ENCODE results near the gene UCN3. TPM values are rescaled to one million over a fixed set of nuclear protein-coding genes. Genes with fewer than 3 reads are reported as not detected.

The UCN3 gene
- total RNA-seq, result not detected in 2 replicates

DNA sequence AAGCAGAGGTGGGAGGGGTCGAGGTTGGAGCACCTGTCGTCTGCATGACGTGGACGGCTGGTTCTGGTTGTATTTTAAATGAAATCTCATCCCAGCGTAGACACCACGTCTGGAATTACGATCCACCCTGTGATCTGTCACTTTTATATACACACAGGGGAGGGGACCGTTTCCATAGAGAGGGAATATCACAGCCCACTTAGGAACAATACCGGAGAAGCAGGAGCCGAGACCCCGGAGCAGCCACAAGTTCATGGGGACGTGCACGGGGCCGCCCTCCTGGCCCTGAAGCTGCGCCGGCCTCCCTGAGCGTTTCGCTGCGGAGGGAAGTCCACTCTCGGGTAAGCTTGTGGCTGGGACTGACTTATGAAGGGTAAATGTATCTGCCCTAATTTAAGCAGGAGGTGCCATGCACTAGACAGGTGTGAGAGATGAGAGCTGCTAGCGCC lies at the start of gene UCN3:
Gene UCN3 (plus strand): TSS at position 77 of the 449 bp plus-strand sequence. CDS start 8,755 bp downstream, outside the sequence.
- Mint-ChIP-seq H3K4me3 (no peak within 1 kb of the TSS), H3K27ac (no peak within 1 kb of the TSS), H3K4me1 (no peaks in the 10 kb centered on the region), H3K36me3 (ENCODE audit: low read depth) (no peaks in the 10 kb centered on the region), H3K27me3 (peaks cover 22% of the 10 kb centered on the region), H3K9me3 (peaks cover 4% of the 10 kb centered on the region)
- intact Hi-C loops (cut with micrococcal nuclease), result no loop called here
- no peak for DNase-seq

DNA sequence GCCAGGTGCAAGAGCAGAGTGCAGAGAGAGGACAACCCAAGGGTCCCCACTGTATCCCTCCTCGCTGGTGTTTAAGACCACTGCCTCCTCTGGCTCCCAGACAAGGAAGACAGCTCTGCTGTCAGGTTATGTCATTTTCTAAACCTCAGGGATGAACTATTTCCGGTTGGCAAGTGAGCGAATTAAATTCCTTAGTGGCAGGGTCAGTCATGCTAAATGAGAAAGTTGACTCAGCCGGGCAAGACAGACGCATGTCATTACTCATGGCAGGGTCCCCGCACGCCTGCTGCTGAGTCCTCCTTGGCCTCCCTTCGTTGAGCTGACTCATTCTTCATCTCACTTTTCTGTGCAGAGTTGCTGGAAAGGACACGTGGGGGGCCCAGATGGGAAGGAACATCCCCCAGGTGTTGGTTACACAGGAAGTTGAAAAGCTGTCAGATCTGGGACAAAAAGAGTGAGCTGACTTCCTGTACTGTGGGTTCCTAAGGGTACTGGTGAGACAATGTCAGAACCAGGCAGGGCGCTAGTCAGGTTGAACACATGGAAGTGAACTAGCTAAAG lies 47.1 kb upstream of the UCN3 start:
- intact Hi-C loops (cut with micrococcal nuclease), result loop anchor here (1.0 kb wide), 2 partner anchors 20 to 26 kb away; no protein-coding TSS in a partner anchor
- Mint-ChIP-seq H3K36me3 (ENCODE audit: low read depth) (peaks cover 7% of the 10 kb centered on the region), H3K9me3 (peaks cover 11% of the 10 kb centered on the region), H3K4me1 (peaks cover 43% of the 10 kb centered on the region), H3K4me3 (peak overlapping the region; percentile 68), H3K27ac (peak overlapping the region; percentile 73), H3K27me3 (no peaks in the 10 kb centered on the region)
- peak; percentile 85 for DNase-seq

- peaks cover 43% of the 10 kb centered on the region for H3K4me1 Mint-ChIP-seq
- H3K27ac Mint-ChIP-seq, result peak overlapping the region; percentile 73
- intact Hi-C loops (cut with micrococcal nuclease), result no loop called here
- peaks cover 5% of the 10 kb centered on the region for H3K36me3 Mint-ChIP-seq (ENCODE audit: low read depth)
- no peak overlapping the region for H3K4me3 Mint-ChIP-seq
- H3K27me3 Mint-ChIP-seq, result no peaks in the 10 kb centered on the region
- peaks cover 11% of the 10 kb centered on the region for H3K9me3 Mint-ChIP-seq
- no peak for DNase-seq
Observed at GRCh38 chr10:5318148-5318547, 46.6 kb upstream of the UCN3 start.

- H3K27ac Mint-ChIP-seq, result no peak overlapping the region
- peaks cover 11% of the 10 kb centered on the region for H3K9me3 Mint-ChIP-seq
- peaks cover 3% of the 10 kb centered on the region for H3K27me3 Mint-ChIP-seq
- peaks cover 4% of the 10 kb centered on the region for H3K36me3 Mint-ChIP-seq (ENCODE audit: low read depth)
- H3K4me1 Mint-ChIP-seq, result peaks cover 33% of the 10 kb centered on the region
- DNase-seq, result no peak
- intact Hi-C loops (cut with micrococcal nuclease), result no loop called here
- no peak overlapping the region for H3K4me3 Mint-ChIP-seq
Observed at GRCh38 chr10:5319863-5320262, 44.9 kb upstream of the UCN3 start.

GRCh38 chr10:5321273-5321672 lies 43.5 kb upstream of the UCN3 start:
- Mint-ChIP-seq H3K27me3 (peaks cover 3% of the 10 kb centered on the region), H3K36me3 (ENCODE audit: low read depth) (peaks cover 4% of the 10 kb centered on the region), H3K4me3 (no peak overlapping the region), H3K9me3 (peaks cover 11% of the 10 kb centered on the region), H3K4me1 (peaks cover 27% of the 10 kb centered on the region), H3K27ac (no peak overlapping the region)
- DNase-seq, result no peak
- intact Hi-C loops (cut with micrococcal nuclease), result no loop called here

DNA sequence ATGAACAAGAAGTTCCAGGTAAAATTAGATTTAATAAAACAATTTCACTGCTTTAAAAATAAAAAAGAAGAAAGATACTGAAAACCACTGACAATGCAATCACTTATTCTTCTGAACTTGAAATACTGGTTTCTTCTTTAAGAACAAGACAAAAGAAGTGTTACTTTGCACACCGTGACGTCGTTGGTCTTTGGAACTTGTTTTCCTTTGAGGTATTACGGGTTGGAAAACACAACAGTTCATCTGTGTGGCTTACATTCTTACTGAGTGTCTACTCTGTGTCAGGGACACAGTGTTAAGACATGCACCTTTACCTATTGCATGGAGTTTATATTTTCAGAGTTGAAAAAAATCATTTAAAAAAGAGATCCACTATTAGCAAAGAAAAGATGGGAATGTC lies 41.3 kb upstream of the UCN3 start:
- intact Hi-C loops (cut with micrococcal nuclease), result no loop called here
- Mint-ChIP-seq H3K9me3 (peaks cover 10% of the 10 kb centered on the region), H3K27ac (no peak overlapping the region), H3K4me1 (peaks cover 8% of the 10 kb centered on the region), H3K4me3 (no peak overlapping the region), H3K36me3 (ENCODE audit: low read depth) (peaks cover 2% of the 10 kb centered on the region), H3K27me3 (peaks cover 3% of the 10 kb centered on the region)
- no peak for DNase-seq

- peaks cover 2% of the 10 kb centered on the region for H3K36me3 Mint-ChIP-seq (ENCODE audit: low read depth)
- H3K4me1 Mint-ChIP-seq, result peaks cover 3% of the 10 kb centered on the region
- H3K27me3 Mint-ChIP-seq, result peaks cover 3% of the 10 kb centered on the region
- H3K4me3 Mint-ChIP-seq, result no peak overlapping the region
- DNase-seq, result no peak
- H3K27ac Mint-ChIP-seq, result no peak overlapping the region
- H3K9me3 Mint-ChIP-seq, result peaks cover 10% of the 10 kb centered on the region
- intact Hi-C loops (cut with micrococcal nuclease), result no loop called here
Observed at GRCh38 chr10:5325076-5325475, 39.7 kb upstream of the UCN3 start.

- no peaks in the 10 kb centered on the region for H3K36me3 Mint-ChIP-seq (ENCODE audit: low read depth)
- peaks cover 2% of the 10 kb centered on the region for H3K4me1 Mint-ChIP-seq
- no peak overlapping the region for H3K27ac Mint-ChIP-seq
- H3K27me3 Mint-ChIP-seq, result peaks cover 12% of the 10 kb centered on the region
- no peak for DNase-seq
- intact Hi-C loops (cut with micrococcal nuclease), result no loop called here
- no peak overlapping the region for H3K4me3 Mint-ChIP-seq
- peaks cover 15% of the 10 kb centered on the region for H3K9me3 Mint-ChIP-seq
Observed at GRCh38 chr10:5334196-5334880, 30.4 kb upstream of the UCN3 start.

GRCh38 chr10:5338010-5338409 lies 26.8 kb upstream of the UCN3 start:
- Mint-ChIP-seq H3K4me1 (peaks cover 2% of the 10 kb centered on the region), H3K27ac (no peak overlapping the region), H3K27me3 (peaks cover 8% of the 10 kb centered on the region), H3K36me3 (ENCODE audit: low read depth) (no peaks in the 10 kb centered on the region), H3K9me3 (peaks cover 19% of the 10 kb centered on the region), H3K4me3 (no peak overlapping the region)
- intact Hi-C loops (cut with micrococcal nuclease), result no loop called here
- no peak for DNase-seq

DNA sequence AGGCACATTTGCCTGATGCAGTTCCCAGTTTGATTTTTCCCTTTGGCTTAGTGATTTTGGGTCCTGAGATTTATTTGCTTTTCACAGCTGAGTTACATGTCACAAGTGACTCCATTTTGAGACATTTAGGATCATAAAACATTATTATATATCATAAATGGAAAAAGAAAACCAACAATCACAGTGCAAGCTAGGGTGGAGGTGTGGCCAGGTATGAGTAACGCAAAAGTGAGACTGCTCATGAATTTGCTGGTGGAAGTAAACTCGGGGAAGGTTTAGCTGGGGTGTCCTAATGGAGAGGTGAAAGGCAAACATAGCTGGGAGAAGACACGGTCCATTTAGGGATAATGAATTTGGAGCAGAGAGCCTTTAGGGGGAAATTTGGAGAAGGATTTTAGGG lies 21.7 kb upstream of the UCN3 start:
- no peaks in the 10 kb centered on the region for H3K36me3 Mint-ChIP-seq (ENCODE audit: low read depth)
- H3K4me1 Mint-ChIP-seq, result no peaks in the 10 kb centered on the region
- H3K27me3 Mint-ChIP-seq, result peaks cover 2% of the 10 kb centered on the region

DNA sequence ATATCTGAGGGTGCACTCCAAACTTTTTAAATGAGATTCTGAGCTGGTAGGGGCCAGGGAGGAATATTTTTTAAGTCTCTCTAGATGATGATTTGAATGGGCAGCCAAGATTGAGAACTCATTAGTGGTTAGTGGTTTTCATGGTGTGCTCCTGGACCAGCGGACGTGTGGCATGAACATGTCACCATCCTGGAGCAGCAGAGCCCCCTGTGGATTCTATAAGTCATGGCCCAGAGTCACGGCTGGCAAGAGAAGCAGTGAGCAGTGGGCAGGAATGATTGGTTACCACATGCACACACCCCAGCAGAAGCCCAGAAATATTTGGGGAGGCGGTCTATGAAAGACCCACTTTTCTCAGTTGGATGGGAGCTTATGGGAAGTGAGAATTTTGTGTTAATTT lies 21.2 kb upstream of the UCN3 start:
- Mint-ChIP-seq H3K27ac (no peak overlapping the region), H3K27me3 (no peaks in the 10 kb centered on the region), H3K9me3 (peaks cover 5% of the 10 kb centered on the region), H3K4me3 (no peak overlapping the region), H3K36me3 (ENCODE audit: low read depth) (no peaks in the 10 kb centered on the region), H3K4me1 (no peaks in the 10 kb centered on the region)
- intact Hi-C loops (cut with micrococcal nuclease), result no loop called here
- no peak for DNase-seq

More for the DNA sequence above, 21.7 kb upstream of the UCN3 start:
- DNase-seq, result no peak
- intact Hi-C loops (cut with micrococcal nuclease), result no loop called here
- no peak overlapping the region for H3K27ac Mint-ChIP-seq
- no peak overlapping the region for H3K4me3 Mint-ChIP-seq
- peaks cover 5% of the 10 kb centered on the region for H3K9me3 Mint-ChIP-seq

GRCh38 chr10:5343979-5344378 lies 20.8 kb upstream of the UCN3 start:
- Mint-ChIP-seq H3K4me1 (no peaks in the 10 kb centered on the region), H3K27me3 (no peaks in the 10 kb centered on the region), H3K36me3 (ENCODE audit: low read depth) (no peaks in the 10 kb centered on the region), H3K4me3 (no peak overlapping the region), H3K9me3 (peaks cover 5% of the 10 kb centered on the region), H3K27ac (no peak overlapping the region)
- DNase-seq, result no peak
- intact Hi-C loops (cut with micrococcal nuclease), result no loop called here

DNA sequence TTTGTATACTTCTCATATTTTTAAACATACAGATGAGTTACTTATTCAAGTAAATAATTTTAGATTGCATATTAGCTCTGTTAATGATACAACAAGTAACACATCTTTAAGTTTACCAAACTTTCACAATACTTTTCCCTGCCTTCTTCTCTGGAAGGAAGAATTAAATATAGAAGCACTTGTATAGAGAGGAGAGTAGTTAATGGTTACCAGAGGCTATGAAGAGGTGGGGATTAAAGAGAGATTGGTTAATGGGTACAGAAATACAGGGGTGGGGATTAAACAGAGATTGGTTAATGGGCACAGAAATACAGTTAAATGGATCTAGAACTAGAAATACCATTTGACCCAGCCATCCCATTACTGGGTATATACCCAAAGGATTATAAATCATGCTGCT lies 20.0 kb upstream of the UCN3 start:
- Mint-ChIP-seq H3K9me3 (peaks cover under 1% of the 10 kb centered on the region), H3K27ac (no peak overlapping the region), H3K4me3 (no peak overlapping the region), H3K27me3 (no peaks in the 10 kb centered on the region), H3K36me3 (ENCODE audit: low read depth) (no peaks in the 10 kb centered on the region), H3K4me1 (no peaks in the 10 kb centered on the region)
- DNase-seq, result no peak
- intact Hi-C loops (cut with micrococcal nuclease), result no loop called here

- intact Hi-C loops (cut with micrococcal nuclease), result no loop called here
- Mint-ChIP-seq H3K4me3 (no peak overlapping the region), H3K36me3 (ENCODE audit: low read depth) (no peaks in the 10 kb centered on the region), H3K9me3 (no peaks in the 10 kb centered on the region), H3K4me1 (no peaks in the 10 kb centered on the region), H3K27ac (no peak overlapping the region), H3K27me3 (no peaks in the 10 kb centered on the region)
- no peak for DNase-seq
Observed at GRCh38 chr10:5346881-5347280, 17.9 kb upstream of the UCN3 start.

Data from activated CD4-positive, alpha-beta T cell treated with anti-CD3 and anti-CD28 coated beads, Interleukin-2, amount 10 ng/mL, durations not matched to agents 24 days and 14 days (primary cell).